SK-N-SH treated with all-trans-retinoic acid at 6 μM for 48 hours (cell line): ENCODE results near the gene NAA50.

ENCODE experiments used
- GLIS3 ChIP-seq: fragments of 250-450 bp; sonication (Bioruptor Pico); IDR thresholded peaks from 2 replicates; pipeline ENCODE4 v1.5.0; 2020; ENCODE audit warnings: mild to moderate bottlenecking, moderate library complexity
- ISL1 ChIP-seq: fragments of 250-450 bp; sonication (Bioruptor Pico); IDR thresholded peaks from 2 replicates; pipeline ENCODE4 v2.1.2; 2022; ENCODE audit warnings: mild to moderate bottlenecking, moderate library complexity

DNA sequence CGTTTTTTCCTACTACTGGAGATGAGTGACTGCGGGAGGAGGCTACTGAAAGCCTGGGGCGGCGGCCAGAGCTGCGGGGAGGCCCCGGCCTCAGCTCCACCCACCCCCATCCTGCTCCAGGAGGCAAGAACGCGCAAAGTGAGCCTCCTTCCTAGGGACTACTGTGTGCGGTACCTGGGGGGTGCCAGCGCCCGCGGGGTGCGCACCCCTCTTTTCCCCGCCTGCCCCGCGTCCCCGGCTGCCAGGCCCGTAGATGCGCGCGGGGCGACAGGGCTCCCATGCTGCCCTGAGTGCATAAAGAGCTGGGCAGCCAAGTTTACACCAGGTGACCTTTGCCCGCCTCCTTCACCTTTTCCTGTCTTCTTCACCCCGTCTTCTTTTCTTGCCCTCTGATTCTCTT lies 47.1 kb downstream of the NAA50 start:
- TF ChIP-seq ISL1 (no peak), GLIS3 (CRISPR knock-in tag) (no peak)
